Vagina (tissue), 2 donors: Measurements from ENCODE around the gene FRMD4A.

Experiments
- POLR2A ChIP-seq, 2 donors: fragments of 450-650 bp; IDR thresholded peaks; one replicate each; pipeline ENCODE4 v1.6.1; 2017; ENCODE audit warnings: antibody characterized with exemption in 2 of 2, mild to moderate bottlenecking in 2 of 2, moderate library complexity in 2 of 2
- POLR2AphosphoS5 ChIP-seq, 2 donors: sonication (generic); formaldehyde crosslinking; IDR thresholded peaks; one replicate each; pipeline ENCODE4 v1.9.0; 2017; ENCODE audit warnings: antibody characterized with exemption in 2 of 2, mild to moderate bottlenecking in 2 of 2, low read depth in 1 of 2; ENCODE audit not compliant: insufficient read depth in 1 of 2
- TF ChIP-seq, protein P1 (sequence below), 3 experiments: fragments of 450-650 bp in 2 of 3; fragments of 200-600 bp in 1 of 3; sonication (generic) in 1 of 3; IDR thresholded peaks; one replicate each; pipeline ENCODE4 v1.5.1; 2017 to 2019; ENCODE audit warnings: antibody characterized with exemption in 3 of 3, mild to moderate bottlenecking in 2 of 3, moderate library complexity in 2 of 3

DNA sequence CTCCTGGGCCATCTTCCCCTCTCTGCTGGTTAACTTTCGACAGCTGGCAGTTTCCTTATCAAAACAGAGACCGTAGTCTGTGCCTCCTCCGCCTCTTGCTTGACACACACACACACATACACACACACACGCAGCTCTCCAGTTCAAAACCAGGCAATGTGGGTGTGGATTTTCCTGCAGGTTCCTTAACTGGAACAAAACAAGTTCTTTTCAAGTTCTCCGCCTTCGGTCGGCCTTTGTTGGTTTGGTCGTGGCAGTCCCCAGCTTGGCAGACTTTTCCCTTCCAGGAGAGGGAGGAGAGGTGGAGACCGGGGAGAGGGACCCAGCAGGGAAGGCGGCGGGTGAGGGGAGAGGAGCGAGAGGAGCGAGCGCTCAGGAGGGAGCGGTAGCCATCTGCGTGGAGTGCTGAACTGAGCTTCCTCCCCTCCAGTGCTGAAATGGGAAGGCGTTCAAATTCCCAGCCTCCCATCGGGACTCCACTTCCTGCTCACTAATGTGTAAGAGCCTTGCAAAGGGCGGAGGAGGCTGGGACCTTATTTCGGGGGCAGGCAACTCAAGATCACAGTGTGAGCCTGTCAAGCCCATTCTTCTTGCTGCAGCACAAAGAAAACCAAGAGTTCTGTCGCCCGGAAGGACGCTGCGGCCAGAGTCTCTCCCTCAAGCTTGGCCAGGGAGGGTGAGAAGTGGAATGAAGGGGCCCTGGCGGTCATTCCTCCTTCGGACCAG, 623.4 kb downstream of the FRMD4A start:
- TF ChIP-seq, protein P1, sequence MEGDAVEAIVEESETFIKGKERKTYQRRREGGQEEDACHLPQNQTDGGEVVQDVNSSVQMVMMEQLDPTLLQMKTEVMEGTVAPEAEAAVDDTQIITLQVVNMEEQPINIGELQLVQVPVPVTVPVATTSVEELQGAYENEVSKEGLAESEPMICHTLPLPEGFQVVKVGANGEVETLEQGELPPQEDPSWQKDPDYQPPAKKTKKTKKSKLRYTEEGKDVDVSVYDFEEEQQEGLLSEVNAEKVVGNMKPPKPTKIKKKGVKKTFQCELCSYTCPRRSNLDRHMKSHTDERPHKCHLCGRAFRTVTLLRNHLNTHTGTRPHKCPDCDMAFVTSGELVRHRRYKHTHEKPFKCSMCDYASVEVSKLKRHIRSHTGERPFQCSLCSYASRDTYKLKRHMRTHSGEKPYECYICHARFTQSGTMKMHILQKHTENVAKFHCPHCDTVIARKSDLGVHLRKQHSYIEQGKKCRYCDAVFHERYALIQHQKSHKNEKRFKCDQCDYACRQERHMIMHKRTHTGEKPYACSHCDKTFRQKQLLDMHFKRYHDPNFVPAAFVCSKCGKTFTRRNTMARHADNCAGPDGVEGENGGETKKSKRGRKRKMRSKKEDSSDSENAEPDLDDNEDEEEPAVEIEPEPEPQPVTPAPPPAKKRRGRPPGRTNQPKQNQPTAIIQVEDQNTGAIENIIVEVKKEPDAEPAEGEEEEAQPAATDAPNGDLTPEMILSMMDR (IDR thresholded peaks at IDR 0.05) = no peak
- peak; percentile 52 to 61 for TF ChIP-seq POLR2AphosphoS5 (IDR thresholded peaks at IDR 0.05; ENCODE audit: insufficient read depth in 1 of 2, low read depth in 1 of 2)
- no peak for TF ChIP-seq POLR2A (IDR thresholded peaks at IDR 0.05)
